T-helper 1 cell treated with Interleukin-12 subunit alpha and Interleukin-12 subunit beta and Interleukin-4 antibody, amounts not matched to agents 30 μg/mL and 1 μg/mL, for 36 hours (primary cell): Measurements from ENCODE around the gene TNS1.

Experiments
- H3K27ac Mint-ChIP-seq: one replicate; pipeline ENCODE4 v1.8.0; 2021; ENCODE audit warnings: mild to moderate bottlenecking, mixed read lengths
- H3K27me3 Mint-ChIP-seq: one replicate; pipeline ENCODE4 v1.8.0; 2021; ENCODE audit warnings: low read depth, mixed read lengths
- H3K36me3 Mint-ChIP-seq: one replicate; pipeline ENCODE4 v1.8.0; 2021; ENCODE audit warnings: low read depth, mixed read lengths
- H3K4me1 Mint-ChIP-seq: one replicate; pipeline ENCODE4 v1.8.0; 2021; ENCODE audit warnings: low read depth, mixed read lengths
- H3K4me3 Mint-ChIP-seq: one replicate; pipeline ENCODE4 v1.8.0; 2021; ENCODE audit warnings: mild to moderate bottlenecking, moderate library complexity, mixed read lengths
- H3K9me3 Mint-ChIP-seq: one replicate; pipeline ENCODE4 v1.8.0; 2021; ENCODE audit warnings: mixed read lengths

TNS1 gene

DNA sequence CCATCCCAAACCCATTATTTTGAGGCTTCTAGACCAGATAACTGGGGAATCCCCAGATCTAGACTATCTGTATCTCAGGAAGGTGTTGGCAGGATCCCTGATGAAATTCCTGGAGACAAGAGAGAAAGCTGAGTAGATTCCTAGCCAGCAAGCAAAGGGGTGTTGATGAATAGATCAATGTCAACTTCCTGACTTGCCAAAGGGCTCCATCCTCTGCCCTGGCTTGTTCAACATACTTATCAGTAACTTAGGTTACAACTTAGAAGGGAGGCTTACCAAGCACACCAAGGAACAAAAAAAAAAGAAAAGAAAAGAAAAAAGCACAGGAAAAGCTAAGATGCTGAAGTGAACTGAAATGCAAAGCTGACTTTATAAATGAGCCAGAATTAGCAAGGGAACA lies 53.3 kb downstream of the TNS1 start:
- Mint-ChIP-seq H3K4me1 (no peaks in the 10 kb centered on the region), H3K9me3 (no peaks in the 10 kb centered on the region), H3K27me3 (peaks cover 8% of the 10 kb centered on the region), H3K4me3 (no peak overlapping the region), H3K36me3 (no peaks in the 10 kb centered on the region), H3K27ac (no peak overlapping the region)

GRCh38 chr2:217948897-217949296 lies 53.9 kb downstream of the TNS1 start:
- H3K27me3 Mint-ChIP-seq: peaks cover 8% of the 10 kb centered on the region
- H3K4me1 Mint-ChIP-seq: no peaks in the 10 kb centered on the region

GRCh38 chr2:217948351-217948791 lies 54.4 kb downstream of the TNS1 start:
- H3K27me3 Mint-ChIP-seq: peaks cover 13% of the 10 kb centered on the region
- no peaks in the 10 kb centered on the region for H3K4me1 Mint-ChIP-seq
- no peaks in the 10 kb centered on the region for H3K36me3 Mint-ChIP-seq
- H3K4me3 Mint-ChIP-seq: no peak overlapping the region
- H3K27ac Mint-ChIP-seq: no peak overlapping the region
- no peaks in the 10 kb centered on the region for H3K9me3 Mint-ChIP-seq

More at GRCh38 chr2:217948897-217949296, 53.9 kb downstream of the TNS1 start:
- no peaks in the 10 kb centered on the region for H3K9me3 Mint-ChIP-seq
- H3K27ac Mint-ChIP-seq: no peak overlapping the region
- H3K4me3 Mint-ChIP-seq: no peak overlapping the region
- no peaks in the 10 kb centered on the region for H3K36me3 Mint-ChIP-seq

DNA sequence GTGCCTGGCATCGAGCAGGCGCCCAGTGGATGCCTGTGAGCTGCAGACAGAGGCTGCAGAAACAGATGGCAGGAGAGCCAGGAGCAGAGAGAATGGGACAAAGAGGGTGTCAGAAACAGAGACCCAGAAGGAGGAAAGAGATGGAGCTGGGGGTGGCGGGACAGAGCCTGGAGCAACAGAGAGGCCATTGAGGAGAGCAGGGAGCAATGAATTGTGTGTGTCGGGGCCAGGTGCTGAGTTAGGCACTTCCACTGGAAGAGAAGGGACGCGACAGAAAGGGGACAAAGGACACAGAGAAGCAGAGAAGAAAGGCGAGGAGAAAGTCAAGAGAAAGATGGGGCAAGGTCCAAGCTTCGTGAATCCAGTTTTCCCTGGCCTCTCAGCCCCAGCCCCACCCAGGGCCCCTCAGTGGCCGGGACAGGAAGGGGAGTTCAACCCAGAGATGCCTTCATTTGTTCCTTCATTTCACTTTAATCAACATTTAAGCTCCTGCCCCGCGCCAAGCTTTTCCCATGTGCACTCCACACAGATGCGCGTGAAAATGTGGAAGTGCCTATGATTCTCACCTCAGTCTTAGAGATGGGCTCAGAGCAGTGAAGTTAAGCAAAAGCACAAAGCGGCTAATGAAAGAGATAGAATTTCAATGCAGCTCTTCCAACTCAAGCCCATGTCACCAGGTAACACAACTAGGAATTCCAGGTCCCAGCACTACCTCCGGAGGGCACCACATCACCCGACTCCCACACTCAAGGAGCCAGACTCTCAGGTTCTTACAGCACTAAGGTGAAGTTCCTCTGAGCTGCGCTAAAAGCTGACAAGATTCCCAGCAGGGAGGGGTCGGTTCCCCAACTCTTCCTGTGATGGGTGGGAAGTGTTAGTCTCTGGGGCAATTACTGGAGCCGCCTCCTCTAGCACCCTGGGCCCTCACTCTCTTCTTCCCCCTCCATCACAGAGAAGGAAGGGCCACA lies 55.1 kb downstream of the TNS1 start:
- H3K36me3 Mint-ChIP-seq: no peaks in the 10 kb centered on the region
- peaks cover 15% of the 10 kb centered on the region for H3K27me3 Mint-ChIP-seq
- H3K27ac Mint-ChIP-seq: no peak overlapping the region
- no peak overlapping the region for H3K4me3 Mint-ChIP-seq
- no peaks in the 10 kb centered on the region for H3K9me3 Mint-ChIP-seq
- no peaks in the 10 kb centered on the region for H3K4me1 Mint-ChIP-seq

DNA sequence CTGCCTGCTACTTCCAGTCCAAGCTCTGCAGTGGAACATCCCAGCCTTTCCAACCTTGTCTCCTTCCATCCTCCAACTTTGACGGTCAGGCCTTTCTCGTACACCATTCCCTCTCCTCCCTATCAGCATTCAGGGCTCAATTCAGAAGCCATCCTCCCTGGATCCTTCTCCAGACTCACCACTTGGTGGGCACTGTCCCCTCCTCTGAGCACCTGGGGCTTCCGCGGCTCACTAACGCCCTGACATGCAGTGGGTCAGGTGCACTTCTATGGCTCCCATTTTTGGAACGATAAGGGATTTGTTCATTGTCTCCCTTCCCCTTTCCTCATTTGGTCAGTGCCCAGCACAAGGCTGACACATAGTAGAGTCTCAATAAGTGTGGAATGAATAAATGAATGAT lies 56.7 kb downstream of the TNS1 start:
- Mint-ChIP-seq H3K9me3 (no peaks in the 10 kb centered on the region), H3K27me3 (peaks cover 27% of the 10 kb centered on the region), H3K27ac (no peak overlapping the region), H3K4me3 (no peak overlapping the region), H3K36me3 (no peaks in the 10 kb centered on the region), H3K4me1 (no peaks in the 10 kb centered on the region)

GRCh38 chr2:217945530-217945929 lies 57.3 kb downstream of the TNS1 start:
- H3K27me3 Mint-ChIP-seq: peaks cover 27% of the 10 kb centered on the region
- H3K9me3 Mint-ChIP-seq: no peaks in the 10 kb centered on the region
- no peak overlapping the region for H3K4me3 Mint-ChIP-seq
- H3K36me3 Mint-ChIP-seq: no peaks in the 10 kb centered on the region
- no peaks in the 10 kb centered on the region for H3K4me1 Mint-ChIP-seq
- no peak overlapping the region for H3K27ac Mint-ChIP-seq

GRCh38 chr2:217944923-217945322 lies 57.9 kb downstream of the TNS1 start:
- no peak overlapping the region for H3K4me3 Mint-ChIP-seq
- H3K4me1 Mint-ChIP-seq: no peaks in the 10 kb centered on the region
- H3K27ac Mint-ChIP-seq: no peak overlapping the region
- H3K36me3 Mint-ChIP-seq: no peaks in the 10 kb centered on the region
- H3K9me3 Mint-ChIP-seq: no peaks in the 10 kb centered on the region
- peaks cover 27% of the 10 kb centered on the region for H3K27me3 Mint-ChIP-seq

DNA sequence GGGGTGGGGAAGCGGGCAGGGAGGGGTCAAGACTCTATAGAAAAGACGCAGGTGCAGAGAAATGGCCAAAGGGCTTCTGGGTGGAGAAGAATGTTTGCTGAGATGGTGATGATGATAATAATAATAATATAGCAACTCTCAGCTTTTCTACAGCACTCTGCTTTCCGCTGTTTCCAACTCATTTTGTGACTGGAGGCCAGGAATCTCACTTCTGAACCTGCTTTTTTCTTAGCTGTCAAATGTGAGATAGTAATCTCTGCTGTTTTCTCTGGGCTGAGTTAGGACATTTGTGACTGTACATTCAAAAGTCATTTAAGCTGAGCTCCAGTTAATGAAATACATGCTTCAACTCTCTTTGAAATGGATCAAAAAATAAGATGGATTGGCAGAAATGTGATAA lies 58.4 kb downstream of the TNS1 start:
- H3K9me3 Mint-ChIP-seq: no peaks in the 10 kb centered on the region
- H3K4me1 Mint-ChIP-seq: no peaks in the 10 kb centered on the region
- H3K36me3 Mint-ChIP-seq: no peaks in the 10 kb centered on the region
- H3K27ac Mint-ChIP-seq: no peak overlapping the region
- H3K4me3 Mint-ChIP-seq: no peak overlapping the region
- peaks cover 27% of the 10 kb centered on the region for H3K27me3 Mint-ChIP-seq

DNA sequence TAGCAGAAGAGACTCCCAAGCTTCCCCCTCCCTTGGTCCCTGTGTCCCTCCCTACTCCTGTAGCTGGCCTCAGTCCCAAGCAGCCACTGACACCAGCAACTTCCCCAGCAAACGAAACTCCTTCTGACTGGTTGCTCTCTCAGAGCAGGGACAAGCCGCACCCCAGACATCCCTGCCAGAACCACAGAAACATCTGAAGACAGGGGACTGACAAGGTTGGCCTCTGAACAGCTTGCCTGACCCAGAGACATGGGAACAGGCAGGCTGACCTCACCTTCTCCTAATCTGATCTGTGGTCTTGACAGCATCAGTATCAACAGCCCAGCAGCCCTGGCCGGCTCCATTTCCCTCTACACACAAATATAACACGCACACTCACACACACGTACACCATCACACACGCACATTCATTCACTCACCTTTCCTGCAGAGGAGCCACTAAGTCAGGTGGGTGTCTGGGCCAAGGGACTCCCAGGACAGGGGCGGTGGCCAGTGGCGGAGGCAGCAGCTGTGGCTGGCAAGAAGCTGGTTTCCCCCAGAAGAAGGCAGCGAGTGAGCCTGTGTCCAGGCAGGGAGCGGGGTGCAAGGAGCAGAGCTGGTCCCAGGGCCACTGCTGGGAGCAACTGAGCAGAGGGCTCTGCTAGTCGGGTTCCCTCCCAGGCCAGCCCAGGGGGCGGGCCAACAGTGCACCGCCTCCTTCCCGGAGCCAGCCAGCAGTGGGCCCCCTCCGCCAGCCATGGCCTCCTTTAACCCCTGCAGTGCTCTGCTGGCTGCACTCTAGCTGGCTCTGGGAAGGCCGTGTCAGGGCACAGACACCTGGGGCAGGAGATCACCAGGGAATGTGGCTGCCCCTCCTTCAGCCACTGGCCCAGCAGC lies 59.1 kb downstream of the TNS1 start:
- no peaks in the 10 kb centered on the region for H3K36me3 Mint-ChIP-seq
- H3K4me1 Mint-ChIP-seq: no peaks in the 10 kb centered on the region
- H3K9me3 Mint-ChIP-seq: no peaks in the 10 kb centered on the region
- H3K27me3 Mint-ChIP-seq: peaks cover 27% of the 10 kb centered on the region
- no peak overlapping the region for H3K4me3 Mint-ChIP-seq
- no peak overlapping the region for H3K27ac Mint-ChIP-seq

- no peaks in the 10 kb centered on the region for H3K36me3 Mint-ChIP-seq
- no peaks in the 10 kb centered on the region for H3K9me3 Mint-ChIP-seq
- H3K4me3 Mint-ChIP-seq: no peak overlapping the region
These were observed 60.0 kb downstream of the TNS1 start for GRCh38 chr2:217942731-217943335.

GRCh38 chr2:217941886-217942728 lies 60.7 kb downstream of the TNS1 start:
- Mint-ChIP-seq H3K27ac (no peak overlapping the region), H3K27me3 (peaks cover 27% of the 10 kb centered on the region), H3K4me3 (no peak overlapping the region), H3K4me1 (no peaks in the 10 kb centered on the region), H3K9me3 (no peaks in the 10 kb centered on the region), H3K36me3 (no peaks in the 10 kb centered on the region)

More at GRCh38 chr2:217942731-217943335, 60.0 kb downstream of the TNS1 start:
- H3K4me1 Mint-ChIP-seq: no peaks in the 10 kb centered on the region
- peaks cover 27% of the 10 kb centered on the region for H3K27me3 Mint-ChIP-seq
- no peak overlapping the region for H3K27ac Mint-ChIP-seq

DNA sequence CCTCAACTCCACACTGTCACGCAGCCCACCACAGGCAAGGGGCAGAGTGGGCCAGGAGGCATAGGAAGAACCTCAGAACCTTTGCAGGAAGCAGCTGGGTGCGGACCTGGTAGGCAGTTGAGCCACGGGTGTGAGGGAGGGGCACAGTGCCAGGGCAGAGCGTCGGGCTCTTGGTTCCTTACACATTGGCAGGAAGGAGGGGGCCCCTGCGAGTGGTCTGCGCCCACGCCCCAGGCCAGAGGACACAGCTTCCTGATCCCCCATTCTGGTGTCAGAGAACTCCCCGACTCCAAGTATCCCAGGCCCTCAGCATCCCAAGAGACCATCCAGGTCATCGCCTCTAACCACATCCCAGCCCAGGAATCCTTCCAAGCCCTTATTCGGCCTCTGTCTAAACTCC lies 61.5 kb downstream of the TNS1 start:
- Mint-ChIP-seq H3K36me3 (no peaks in the 10 kb centered on the region), H3K9me3 (no peaks in the 10 kb centered on the region), H3K4me3 (no peak overlapping the region), H3K27me3 (peaks cover 27% of the 10 kb centered on the region), H3K27ac (no peak overlapping the region), H3K4me1 (no peaks in the 10 kb centered on the region)

GRCh38 chr2:217940261-217941220 lies 62.3 kb downstream of the TNS1 start:
- Mint-ChIP-seq H3K4me3 (no peak overlapping the region), H3K9me3 (no peaks in the 10 kb centered on the region), H3K4me1 (no peaks in the 10 kb centered on the region), H3K27ac (no peak overlapping the region), H3K36me3 (no peaks in the 10 kb centered on the region), H3K27me3 (peaks cover 32% of the 10 kb centered on the region)
